GM12873 (cell line): ENCODE results near the gene S100Z.

Experiments used
- CTCF ChIP-seq: IDR thresholded peaks from 2 replicates; pipeline ENCODE4 v1.5.1; 2012; ENCODE audit warnings: low read depth, mild to moderate bottlenecking, moderate library complexity, low read length, control low read depth; ENCODE audit not compliant: insufficient read depth; ENCODE audit errors: missing control alignments

Gene S100Z

GRCh38 chr5:76953551-76954382 lies 104.0 kb downstream of the S100Z start:
- no peak for TF ChIP-seq CTCF

GRCh38 chr5:76954383-76954763 lies 104.6 kb downstream of the S100Z start:
- no peak for TF ChIP-seq CTCF

- no peak for TF ChIP-seq CTCF
These were observed 106.2 kb downstream of the S100Z start for GRCh38 chr5:76956033-76956432.

- no peak for TF ChIP-seq CTCF
These were observed 109.4 kb downstream of the S100Z start for GRCh38 chr5:76958991-76959767.

GRCh38 chr5:76960004-76960625 lies 110.3 kb downstream of the S100Z start:
- TF ChIP-seq CTCF, result no peak

- TF ChIP-seq CTCF, result no peak
These were observed 114.2 kb downstream of the S100Z start for GRCh38 chr5:76964060-76964459.
